Measurements from ENCODE around the gene LYZL4. TPM values are rescaled to one million over a fixed set of nuclear protein-coding genes. Genes with fewer than 3 reads are reported as not detected.

Gene LYZL4
- total RNA-seq, 1 experiment from 2014 or later, result not detected

DNA sequence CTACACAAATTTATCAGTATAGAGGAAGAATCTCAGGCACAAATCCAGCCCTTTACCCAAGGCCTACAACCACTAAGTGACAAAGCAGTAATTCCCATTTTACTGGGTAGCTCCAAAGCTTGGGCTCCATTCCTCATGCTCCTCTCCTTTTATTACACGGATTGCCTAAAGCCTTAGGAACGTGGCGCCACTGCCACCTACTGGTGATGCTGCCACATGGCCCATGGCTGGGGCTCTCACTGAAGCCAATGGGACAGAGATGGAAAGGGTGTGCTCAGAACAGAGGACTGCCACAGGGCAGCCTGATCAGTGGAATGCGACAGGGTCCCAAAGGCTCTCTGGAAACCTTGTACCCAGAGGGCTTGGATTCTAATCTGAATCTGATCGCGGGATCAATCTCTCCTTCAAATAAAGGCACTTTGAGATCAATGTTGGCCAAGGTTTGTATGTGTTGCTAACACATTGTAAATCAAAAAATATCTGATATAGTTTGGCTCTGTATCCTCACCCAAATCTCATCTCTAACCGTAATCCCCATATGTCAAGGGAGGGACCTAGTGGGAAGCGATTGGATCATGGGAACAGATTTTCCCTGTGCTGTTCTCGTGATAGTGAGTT is 33.5 kb upstream of the LYZL4 start:
- in situ Hi-C loops (cut with HindIII; ENCODE audit: low pct_unique_long_range_greater_than_20kb, low sequenced_read_pairs), result no loop called here
- H3K36me3 ChIP-seq (ENCODE audit: control insufficient read depth, insufficient read depth, low read length), result no peaks in the 10 kb centered on the region
- H3K4me1 ChIP-seq (ENCODE audit: control insufficient read depth, insufficient read depth, low read length), result no peaks in the 10 kb centered on the region
- ChIA-PET CTCF (interaction anchor here (0.6 to 1.7 kb wide), 4 partner anchors 196 to 1291 kb away, joined by 3 to 15 read pairs (median 8); no protein-coding TSS in a partner anchor), POLR2A (no interaction called here)
- H3K4me3 ChIP-seq (ENCODE audit: low read depth in 2 of 2, low read length in 2 of 2), result no peak overlapping the region
- intact Hi-C loops (cut with micrococcal nuclease; ENCODE audit: unreplicated experiment), result loop anchor here (1.0 kb wide), 2 partner anchors 197 to 214 kb away; no protein-coding TSS in a partner anchor
- no peaks in the 10 kb centered on the region for H3K9me3 ChIP-seq (ENCODE audit: control insufficient read depth, insufficient read depth, low read depth, low read length)
- DNase-seq (ENCODE audit: low read depth, low spot score), result peak; percentile 52
- no peaks in the 10 kb centered on the region for H3K27me3 ChIP-seq (ENCODE audit: control insufficient read depth, insufficient read depth, low read length)
- TF ChIP-seq, protein P1, sequence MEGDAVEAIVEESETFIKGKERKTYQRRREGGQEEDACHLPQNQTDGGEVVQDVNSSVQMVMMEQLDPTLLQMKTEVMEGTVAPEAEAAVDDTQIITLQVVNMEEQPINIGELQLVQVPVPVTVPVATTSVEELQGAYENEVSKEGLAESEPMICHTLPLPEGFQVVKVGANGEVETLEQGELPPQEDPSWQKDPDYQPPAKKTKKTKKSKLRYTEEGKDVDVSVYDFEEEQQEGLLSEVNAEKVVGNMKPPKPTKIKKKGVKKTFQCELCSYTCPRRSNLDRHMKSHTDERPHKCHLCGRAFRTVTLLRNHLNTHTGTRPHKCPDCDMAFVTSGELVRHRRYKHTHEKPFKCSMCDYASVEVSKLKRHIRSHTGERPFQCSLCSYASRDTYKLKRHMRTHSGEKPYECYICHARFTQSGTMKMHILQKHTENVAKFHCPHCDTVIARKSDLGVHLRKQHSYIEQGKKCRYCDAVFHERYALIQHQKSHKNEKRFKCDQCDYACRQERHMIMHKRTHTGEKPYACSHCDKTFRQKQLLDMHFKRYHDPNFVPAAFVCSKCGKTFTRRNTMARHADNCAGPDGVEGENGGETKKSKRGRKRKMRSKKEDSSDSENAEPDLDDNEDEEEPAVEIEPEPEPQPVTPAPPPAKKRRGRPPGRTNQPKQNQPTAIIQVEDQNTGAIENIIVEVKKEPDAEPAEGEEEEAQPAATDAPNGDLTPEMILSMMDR (IDR thresholded peaks at IDR 0.05), result peak; percentile 92
- TF ChIP-seq SIN3A (IDR thresholded peaks at IDR 0.05; ENCODE audit: borderline replicate concordance, insufficient read depth, low read depth, low read length) (no peak), TCF7L2 (IDR thresholded peaks at IDR 0.05; ENCODE audit: low read depth, low read length) (no peak)
- ATAC-seq, result peak; percentile 99
- no peak overlapping the region for H3K27ac ChIP-seq (ENCODE audit: low read length)
- no TSS peak for BruUV-seq (replicated peaks)

DNA sequence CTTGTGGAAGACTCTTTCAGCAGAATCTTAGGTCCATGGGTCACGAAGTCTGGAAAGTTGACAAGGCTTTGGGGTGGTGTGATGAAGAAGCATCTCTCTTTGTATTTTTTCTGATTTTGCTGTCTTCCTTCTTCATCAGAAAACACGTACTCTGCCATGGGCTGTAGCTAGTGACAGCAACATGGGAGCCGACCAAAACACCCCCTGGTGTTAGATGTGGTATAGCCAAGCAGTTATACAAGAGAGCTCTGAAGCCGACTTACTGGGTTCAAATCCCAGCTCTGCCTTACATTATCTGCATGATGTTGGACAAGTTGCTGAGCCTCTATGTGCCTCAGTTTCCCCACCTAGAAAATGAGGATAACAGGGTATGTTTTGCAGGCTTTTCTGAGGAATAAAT is 32.9 kb upstream of the LYZL4 start:
- POLR2A ChIA-PET, result no interaction called here
- H3K27ac ChIP-seq (ENCODE audit: low read length), result no peak overlapping the region
- CTCF ChIA-PET, result interaction anchor here (0.6 to 1.7 kb wide), 4 partner anchors 196 to 1291 kb away, joined by 3 to 15 read pairs (median 8); no protein-coding TSS in a partner anchor
- H3K27me3 ChIP-seq (ENCODE audit: control insufficient read depth, insufficient read depth, low read length), result no peaks in the 10 kb centered on the region
- in situ Hi-C loops (cut with HindIII; ENCODE audit: low pct_unique_long_range_greater_than_20kb, low sequenced_read_pairs), result no loop called here
- TF ChIP-seq, protein P1 (IDR thresholded peaks at IDR 0.05), result no peak
- TF ChIP-seq, protein P2, sequence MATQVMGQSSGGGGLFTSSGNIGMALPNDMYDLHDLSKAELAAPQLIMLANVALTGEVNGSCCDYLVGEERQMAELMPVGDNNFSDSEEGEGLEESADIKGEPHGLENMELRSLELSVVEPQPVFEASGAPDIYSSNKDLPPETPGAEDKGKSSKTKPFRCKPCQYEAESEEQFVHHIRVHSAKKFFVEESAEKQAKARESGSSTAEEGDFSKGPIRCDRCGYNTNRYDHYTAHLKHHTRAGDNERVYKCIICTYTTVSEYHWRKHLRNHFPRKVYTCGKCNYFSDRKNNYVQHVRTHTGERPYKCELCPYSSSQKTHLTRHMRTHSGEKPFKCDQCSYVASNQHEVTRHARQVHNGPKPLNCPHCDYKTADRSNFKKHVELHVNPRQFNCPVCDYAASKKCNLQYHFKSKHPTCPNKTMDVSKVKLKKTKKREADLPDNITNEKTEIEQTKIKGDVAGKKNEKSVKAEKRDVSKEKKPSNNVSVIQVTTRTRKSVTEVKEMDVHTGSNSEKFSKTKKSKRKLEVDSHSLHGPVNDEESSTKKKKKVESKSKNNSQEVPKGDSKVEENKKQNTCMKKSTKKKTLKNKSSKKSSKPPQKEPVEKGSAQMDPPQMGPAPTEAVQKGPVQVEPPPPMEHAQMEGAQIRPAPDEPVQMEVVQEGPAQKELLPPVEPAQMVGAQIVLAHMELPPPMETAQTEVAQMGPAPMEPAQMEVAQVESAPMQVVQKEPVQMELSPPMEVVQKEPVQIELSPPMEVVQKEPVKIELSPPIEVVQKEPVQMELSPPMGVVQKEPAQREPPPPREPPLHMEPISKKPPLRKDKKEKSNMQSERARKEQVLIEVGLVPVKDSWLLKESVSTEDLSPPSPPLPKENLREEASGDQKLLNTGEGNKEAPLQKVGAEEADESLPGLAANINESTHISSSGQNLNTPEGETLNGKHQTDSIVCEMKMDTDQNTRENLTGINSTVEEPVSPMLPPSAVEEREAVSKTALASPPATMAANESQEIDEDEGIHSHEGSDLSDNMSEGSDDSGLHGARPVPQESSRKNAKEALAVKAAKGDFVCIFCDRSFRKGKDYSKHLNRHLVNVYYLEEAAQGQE (IDR thresholded peaks at IDR 0.05; ENCODE audit: insufficient read depth in 1 of 2, low read depth in 2 of 2, low read length in 1 of 2), result no peak
- TF ChIP-seq SIN3A (IDR thresholded peaks at IDR 0.05; ENCODE audit: borderline replicate concordance, insufficient read depth, low read depth, low read length) (no peak), TCF7L2 (IDR thresholded peaks at IDR 0.05; ENCODE audit: low read depth, low read length) (no peak), POLR2AphosphoS5 (IDR thresholded peaks at IDR 0.05; ENCODE audit: low read depth, low read length) (no peak)
- no peak overlapping the region for H3K4me3 ChIP-seq (ENCODE audit: low read depth in 2 of 2, low read length in 2 of 2)
- no TSS peak for BruUV-seq (replicated peaks)
- H3K9me3 ChIP-seq (ENCODE audit: control insufficient read depth, insufficient read depth, low read depth, low read length), result no peaks in the 10 kb centered on the region
- DNase-seq (ENCODE audit: low read depth, low spot score) (no peak), ATAC-seq (no peak)
- intact Hi-C loops (cut with micrococcal nuclease; ENCODE audit: unreplicated experiment), result loop anchor here (1.0 kb wide), 2 partner anchors 196 to 213 kb away; no protein-coding TSS in a partner anchor
- no peaks in the 10 kb centered on the region for H3K4me1 ChIP-seq (ENCODE audit: control insufficient read depth, insufficient read depth, low read length)
- H3K36me3 ChIP-seq (ENCODE audit: control insufficient read depth, insufficient read depth, low read length), result no peaks in the 10 kb centered on the region
